SK-N-SH (cell line): ENCODE results near the gene CREB3L4. TPM values are rescaled to one million over a fixed set of nuclear protein-coding genes. Genes with fewer than 3 reads are reported as not detected.

Experiments used
- CTCF ChIA-PET: fragments of 300-600, 350-600 bp; formaldehyde crosslinking; extraction: SDS; loops from one replicate; lab custom pipeline; 2021; lab: Yijun Ruan, JAX
- POLR2A ChIA-PET: fragments of 350-600 bp; sonication (Branson Sonifier 250); formaldehyde crosslinking; extraction: SDS; loops from one replicate; lab custom pipeline; 2020; ENCODE audit warnings: antibody characterized with exemption, inconsistent platforms; lab: Yijun Ruan, JAX
- DNase-seq: peaks from one replicate; pipeline ENCODE4 v3.0.0; 2012
- H2AFZ ChIP-seq: fragments of 200-600 bp; sonication (generic); 2 replicates; pipeline ENCODE4 v1.8.1; 2016; ENCODE audit warnings: antibody characterized with exemption, mild to moderate bottlenecking, low read depth
- H3F3A ChIP-seq: fragments of 200-600 bp; sonication (generic); replicated peaks from 2 replicates; pipeline ENCODE3; 2016; ENCODE audit warnings: antibody characterized with exemption, mild to moderate bottlenecking; ENCODE audit not compliant: insufficient read depth
- H3K27ac ChIP-seq, 2 experiments: fragments of 200-500 bp in 1 of 2; fragments of 200-600 bp in 1 of 2; sonication (Bioruptor generic) in 1 of 2; sonication (generic), shearing (Covaris generic) in 1 of 2; 2 replicates each; pipeline versions ENCODE4 v1.5.1 to v1.6.1; 2014 to 2016; ENCODE audit warnings: low read depth in 2 of 2, inconsistent platforms in 1 of 2, low read length in 1 of 2, mild to moderate bottlenecking in 1 of 2, mixed read lengths in 1 of 2
- H3K27me3 ChIP-seq: fragments of 200-600 bp; sonication (generic), shearing (Covaris generic); 2 replicates; pipeline ENCODE4 v1.6.1; 2016; ENCODE audit warnings: mixed run types; ENCODE audit not compliant: insufficient read depth
- H3K36me3 ChIP-seq, 2 experiments: fragments of 200-500 bp in 1 of 2; fragments of 200-600 bp in 1 of 2; sonication (Bioruptor generic) in 1 of 2; sonication (generic) in 1 of 2; replicated peaks in 1 of 2; 2 replicates each; pipeline versions ENCODE3 to v1.5.1; 2014 to 2016; ENCODE audit warnings: low read length in 1 of 2, mild to moderate bottlenecking in 1 of 2; ENCODE audit not compliant: insufficient read depth in 2 of 2, control insufficient read depth in 1 of 2
- H3K4me1 ChIP-seq, 2 experiments: fragments of 200-500 bp in 1 of 2; fragments of 200-600 bp in 1 of 2; sonication (Bioruptor generic) in 1 of 2; sonication (generic), shearing (Covaris generic) in 1 of 2; 2 replicates each; pipeline versions ENCODE4 v1.5.1 to v1.6.1; 2014 to 2016; ENCODE audit warnings: low read depth in 1 of 2, low read length in 1 of 2, mixed run types in 1 of 2; ENCODE audit not compliant: insufficient read depth in 2 of 2, control insufficient read depth in 1 of 2
- H3K4me2 ChIP-seq: fragments of 200-600 bp; sonication (generic), shearing (Covaris generic); 2 replicates; pipeline ENCODE4 v1.6.1; 2017; ENCODE audit warnings: mixed run types
- H3K4me3 ChIP-seq, 2 experiments: fragments of 200-500 bp in 1 of 2; fragments of 200-600 bp in 1 of 2; sonication (Bioruptor generic) in 1 of 2; sonication (generic), shearing (Covaris generic) in 1 of 2; 2 replicates each; pipeline versions ENCODE4 v1.5.1 to v1.8.1; 2014 to 2016; ENCODE audit warnings: low read depth in 2 of 2, inconsistent platforms in 1 of 2, low read length in 1 of 2, mild to moderate bottlenecking in 1 of 2, mixed read lengths in 1 of 2, moderate library complexity in 1 of 2
- H3K79me2 ChIP-seq: fragments of 200-600 bp; sonication (generic); 2 replicates; pipeline ENCODE4 v1.8.1; 2017; ENCODE audit warnings: mild to moderate bottlenecking; ENCODE audit not compliant: insufficient read depth
- H3K9ac ChIP-seq: fragments of 200-600 bp; sonication (generic); 2 replicates; pipeline ENCODE4 v1.6.1; 2017; ENCODE audit warnings: mixed run types
- H3K9me2 ChIP-seq: fragments of 200-600 bp; sonication (generic); 2 replicates; pipeline ENCODE4 v1.6.1; 2017; ENCODE audit warnings: mixed run types
- H3K9me3 ChIP-seq: fragments of 200-600 bp; sonication (generic); 2 replicates; pipeline ENCODE4 v1.6.1; 2017; ENCODE audit warnings: mixed run types, mild to moderate bottlenecking, moderate library complexity
- H4K20me1 ChIP-seq: fragments of 200-600 bp; sonication (generic); 2 replicates; pipeline ENCODE4 v1.6.1; 2017; ENCODE audit warnings: mild to moderate bottlenecking, mixed run types; ENCODE audit not compliant: insufficient read depth
- EZH2phosphoT487 ChIP-seq: fragments of 200-600 bp; sonication (generic); IDR thresholded peaks from 2 replicates; pipeline ENCODE4 v1.6.1; 2017; ENCODE audit warnings: low read depth, mixed run types, mild to moderate bottlenecking, antibody characterized with exemption, moderate library complexity, borderline replicate concordance
- FOSL2 ChIP-seq: IDR thresholded peaks from 2 replicates; pipeline ENCODE4 v1.4.0; 2012; ENCODE audit warnings: low read depth, mild to moderate bottlenecking, moderate library complexity, borderline replicate concordance
- FOXJ3 ChIP-seq: sonication (generic); formaldehyde crosslinking; IDR thresholded peaks from 2 replicates; pipeline ENCODE4 v1.5.1; 2020; ENCODE audit warnings: mild to moderate bottlenecking, missing genetic modification reagents
- FOXM1 ChIP-seq: IDR thresholded peaks from 2 replicates; pipeline ENCODE4 v1.4.0; 2012; ENCODE audit warnings: low read depth, mild to moderate bottlenecking
- GATA2 ChIP-seq: sonication (generic); formaldehyde crosslinking; IDR thresholded peaks from 2 replicates; pipeline ENCODE4 v1.5.0; 2020; ENCODE audit warnings: mild to moderate bottlenecking, missing genetic modification reagents
- JUND ChIP-seq: IDR thresholded peaks from 2 replicates; pipeline ENCODE4 v1.4.0; 2012
- MEF2A ChIP-seq: IDR thresholded peaks from 2 replicates; pipeline ENCODE4 v1.4.0; 2012; ENCODE audit warnings: low read depth, borderline replicate concordance
- MXI1 ChIP-seq: IDR thresholded peaks from 2 replicates; pipeline ENCODE4 v1.6.1; 2012; ENCODE audit warnings: mild to moderate bottlenecking, low read depth, low read length, improper control_type of control experiment
- NFIC ChIP-seq: IDR thresholded peaks from 2 replicates; pipeline ENCODE4 v1.4.0; 2012; ENCODE audit warnings: borderline replicate concordance
- NRF1 ChIP-seq: IDR thresholded peaks from 2 replicates; pipeline ENCODE4 v1.6.1; 2012; ENCODE audit warnings: low read depth, mild to moderate bottlenecking, low read length
- POLR2AphosphoS5 ChIP-seq: IDR thresholded peaks from 2 replicates; pipeline ENCODE4 v1.6.1; 2012; ENCODE audit warnings: low read depth, low read length
- RCOR1 ChIP-seq: fragments of 150-350 bp; IDR thresholded peaks from 2 replicates; pipeline ENCODE4 v1.6.1; 2017; ENCODE audit warnings: antibody characterized with exemption, low read length
- RXRA ChIP-seq: IDR thresholded peaks from 2 replicates; pipeline ENCODE4 v1.4.0; 2012; ENCODE audit warnings: low read depth, mild to moderate bottlenecking, borderline replicate concordance
- SMC3 ChIP-seq: IDR thresholded peaks from 2 replicates; pipeline ENCODE4 v1.6.1; 2012; ENCODE audit warnings: low read depth, low read length, improper control_type of control experiment
- TEAD4 ChIP-seq: IDR thresholded peaks from 2 replicates; pipeline ENCODE4 v1.4.0; 2012; ENCODE audit warnings: mild to moderate bottlenecking, borderline replicate concordance; ENCODE audit not compliant: insufficient read depth
- YY1 ChIP-seq: IDR thresholded peaks from 2 replicates; pipeline ENCODE4 v1.4.0; 2012; ENCODE audit warnings: low read depth, mild to moderate bottlenecking
- WGBS: methylation state at CpG from one replicate; pipeline ENCODE4 v1.1.6; 2017; ENCODE audit warnings: low lambda C conversion rate; 5-methylcytosine and 5-hydroxymethylcytosine counted together
- polyA plus RNA-seq, 3 experiments: library from polyadenylated mRNA; depleted of rRNA; stranded (reverse); fragments of >200 nt; gene quantifications; 2 replicates each; pipeline ENCODE4 v1.2.3, GENCODE V29; 2012
- TF ChIP-seq, protein P1 (sequence below): IDR thresholded peaks from 2 replicates; pipeline ENCODE4; 2012
- TF ChIP-seq, protein P2 (sequence below): IDR thresholded peaks from 2 replicates; pipeline ENCODE4 v1.4.0; 2012; ENCODE audit warnings: low read depth, borderline replicate concordance
- TF ChIP-seq, protein P3 (sequence below): IDR thresholded peaks from 2 replicates; pipeline ENCODE4 v1.4.0; 2012; ENCODE audit warnings: low read depth

Gene CREB3L4
- polyA plus RNA-seq, 1 of the 3 experiments (the other 2 are of a cell fraction) = 12.8 TPM

DNA sequence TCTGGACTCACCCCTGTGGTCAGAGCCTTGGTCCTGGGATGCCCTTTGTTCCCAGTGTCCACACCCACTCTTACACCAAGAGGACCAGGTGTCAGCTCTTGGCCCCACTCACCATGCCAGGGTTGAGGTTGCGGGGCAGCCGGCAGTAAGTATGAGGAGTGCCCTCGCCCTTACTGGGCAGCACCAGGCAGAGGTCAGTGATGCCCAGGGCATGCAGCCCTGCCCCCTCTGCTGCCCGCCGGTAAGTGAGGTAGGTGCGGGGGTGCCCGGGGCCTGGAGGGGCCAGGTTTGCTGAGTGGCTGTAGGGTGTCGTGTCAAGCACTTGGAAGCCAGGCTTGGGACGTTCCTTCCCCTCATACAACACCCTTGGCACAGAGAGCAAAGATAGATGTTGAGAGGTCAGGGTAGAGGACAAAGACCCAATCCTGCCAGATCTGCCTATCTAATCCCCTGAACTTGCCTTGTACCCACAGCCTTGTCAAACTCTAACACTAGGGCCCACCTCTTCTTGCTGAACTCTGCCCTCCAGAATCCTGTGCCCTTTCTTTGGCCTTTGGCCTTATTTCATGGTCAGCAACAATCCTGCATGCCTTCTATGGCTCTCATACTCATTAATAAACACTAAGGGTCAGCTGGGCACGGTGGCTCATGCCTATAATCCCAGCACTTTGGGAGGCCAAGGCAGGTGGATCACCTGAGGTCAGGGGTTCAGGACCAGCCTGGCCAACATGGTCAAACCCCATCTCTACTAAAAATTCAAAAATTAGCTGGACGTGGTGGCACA, 24.7 kb upstream of the CREB3L4 start:
- peak; percentile 11 for DNase-seq
- TF ChIP-seq GATA2 (CRISPR knock-in tag) (no peak), NRF1 (no peak), JUND (no peak), SMC3 (no peak), FOSL2 (no peak), POLR2AphosphoS5 (no peak), YY1 (no peak), MEF2A (no peak), MXI1 (no peak), FOXJ3 (CRISPR knock-in tag) (no peak), EZH2phosphoT487 (no peak), TEAD4 (no peak), RCOR1 (no peak), NFIC (no peak), FOXM1 (no peak), RXRA (no peak)
- TF ChIP-seq, protein P1, sequence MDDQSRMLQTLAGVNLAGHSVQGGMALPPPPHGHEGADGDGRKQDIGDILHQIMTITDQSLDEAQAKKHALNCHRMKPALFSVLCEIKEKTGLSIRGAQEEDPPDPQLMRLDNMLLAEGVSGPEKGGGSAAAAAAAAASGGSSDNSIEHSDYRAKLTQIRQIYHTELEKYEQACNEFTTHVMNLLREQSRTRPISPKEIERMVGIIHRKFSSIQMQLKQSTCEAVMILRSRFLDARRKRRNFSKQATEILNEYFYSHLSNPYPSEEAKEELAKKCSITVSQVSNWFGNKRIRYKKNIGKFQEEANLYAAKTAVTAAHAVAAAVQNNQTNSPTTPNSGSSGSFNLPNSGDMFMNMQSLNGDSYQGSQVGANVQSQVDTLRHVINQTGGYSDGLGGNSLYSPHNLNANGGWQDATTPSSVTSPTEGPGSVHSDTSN = no peak
- TF ChIP-seq, protein P2, sequence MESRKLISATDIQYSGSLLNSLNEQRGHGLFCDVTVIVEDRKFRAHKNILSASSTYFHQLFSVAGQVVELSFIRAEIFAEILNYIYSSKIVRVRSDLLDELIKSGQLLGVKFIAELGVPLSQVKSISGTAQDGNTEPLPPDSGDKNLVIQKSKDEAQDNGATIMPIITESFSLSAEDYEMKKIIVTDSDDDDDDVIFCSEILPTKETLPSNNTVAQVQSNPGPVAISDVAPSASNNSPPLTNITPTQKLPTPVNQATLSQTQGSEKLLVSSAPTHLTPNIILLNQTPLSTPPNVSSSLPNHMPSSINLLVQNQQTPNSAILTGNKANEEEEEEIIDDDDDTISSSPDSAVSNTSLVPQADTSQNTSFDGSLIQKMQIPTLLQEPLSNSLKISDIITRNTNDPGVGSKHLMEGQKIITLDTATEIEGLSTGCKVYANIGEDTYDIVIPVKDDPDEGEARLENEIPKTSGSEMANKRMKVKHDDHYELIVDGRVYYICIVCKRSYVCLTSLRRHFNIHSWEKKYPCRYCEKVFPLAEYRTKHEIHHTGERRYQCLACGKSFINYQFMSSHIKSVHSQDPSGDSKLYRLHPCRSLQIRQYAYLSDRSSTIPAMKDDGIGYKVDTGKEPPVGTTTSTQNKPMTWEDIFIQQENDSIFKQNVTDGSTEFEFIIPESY = no peak
- TF ChIP-seq, protein P3, sequence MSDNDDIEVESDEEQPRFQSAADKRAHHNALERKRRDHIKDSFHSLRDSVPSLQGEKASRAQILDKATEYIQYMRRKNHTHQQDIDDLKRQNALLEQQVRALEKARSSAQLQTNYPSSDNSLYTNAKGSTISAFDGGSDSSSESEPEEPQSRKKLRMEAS = no peak

More for the DNA sequence above, 24.7 kb upstream of the CREB3L4 start:
- no peak overlapping the region for H3K9ac ChIP-seq
- H3K4me3 ChIP-seq = no peak overlapping the region
- peaks cover 3 to 17% of the 10 kb centered on the region in 2 experiments; a peak in 2 of 4 replicates for H3K4me1 ChIP-seq
- H3F3A ChIP-seq = peaks cover 4% of the 10 kb centered on the region
- H3K27ac ChIP-seq = no peak overlapping the region
- no peaks in the 10 kb centered on the region for H3K9me2 ChIP-seq
- no peaks in the 10 kb centered on the region for H4K20me1 ChIP-seq
- CTCF ChIA-PET = interaction anchor here (1.1 to 5.1 kb wide), 5 partner anchors 22 to 329 kb away, joined by 3 to 44 read pairs (median 12); partner anchors contain the start of genes CREB3L4, HAX1, RAB13 and SLC39A1
- H3K4me2 ChIP-seq = no peak overlapping the region
- POLR2A ChIA-PET = interaction anchor here (2.0 kb wide), 1 partner anchor 20 kb away, joined by 6 read pairs; the partner anchor contains the start of gene GATAD2B
- WGBS = 95% methylated on average over 7 of the region's 11 CpGs
- H3K27me3 ChIP-seq = no peaks in the 10 kb centered on the region
- H2AFZ ChIP-seq = no peak overlapping the region
- peaks cover 30% of the 10 kb centered on the region for H3K79me2 ChIP-seq
- H3K9me3 ChIP-seq = no peaks in the 10 kb centered on the region
- peaks cover 7 to 50% of the 10 kb centered on the region in 2 experiments for H3K36me3 ChIP-seq
